Stimulated activated CD4-positive, alpha-beta T cell treated with anti-CD3 and anti-CD28 coated beads, TNF-alpha, amount 100 ng/mL, for 48 hours (primary cell): ENCODE measurements around the gene TPBG.
"Not testable (repeated sequence)": the region's sequence is repeated elsewhere in the genome, so short reads cannot be mapped to it uniquely, and the experiment has no call there.

Source experiments
- DNase-seq, 3 donors: peaks; one replicate each; pipeline ENCODE4 v3.0.0-alpha.2; 2020; ENCODE audit warnings: low read depth in 3 of 3

The TPBG gene

DNA sequence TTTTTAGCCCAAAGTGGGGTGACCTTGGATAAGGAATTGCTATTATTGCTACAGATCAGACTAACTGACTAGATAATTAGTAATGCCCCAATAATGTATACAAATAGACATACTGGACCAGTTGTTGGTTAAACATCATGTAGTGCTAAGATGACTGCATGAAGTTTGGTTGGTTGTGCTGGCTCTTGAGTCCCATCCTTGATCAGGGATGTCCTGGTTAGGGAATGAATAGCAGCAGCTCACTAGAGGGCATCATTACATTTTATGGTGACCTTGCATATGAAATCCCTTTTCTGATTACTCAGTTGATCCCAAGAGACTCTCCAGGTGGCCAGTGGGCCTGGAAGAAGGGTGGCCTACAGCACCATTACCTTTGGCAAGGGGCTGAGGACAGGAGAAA lies 10.9 kb downstream of the TPBG start:
- DNase-seq = no peak

DNA sequence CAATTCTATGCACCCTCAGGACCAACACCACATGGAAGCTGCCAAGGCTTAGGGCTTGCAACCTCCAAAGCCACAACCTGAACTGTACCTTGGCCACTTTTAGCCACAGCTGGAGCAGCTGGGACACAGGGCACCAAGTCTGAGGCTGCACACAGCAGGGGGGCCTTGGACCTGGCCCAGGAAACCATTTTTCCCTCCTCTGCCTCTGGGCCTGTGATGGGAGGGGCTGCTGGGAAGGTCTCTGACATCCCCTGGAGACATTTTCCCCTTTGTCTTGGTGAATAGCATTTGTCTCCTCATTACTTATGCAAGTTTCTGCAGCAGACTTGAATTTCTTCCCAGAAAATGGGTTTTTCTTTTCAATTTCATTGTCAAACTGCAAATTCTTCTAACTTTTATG lies 13.0 kb downstream of the TPBG start:
- DNase-seq = no peak

DNA sequence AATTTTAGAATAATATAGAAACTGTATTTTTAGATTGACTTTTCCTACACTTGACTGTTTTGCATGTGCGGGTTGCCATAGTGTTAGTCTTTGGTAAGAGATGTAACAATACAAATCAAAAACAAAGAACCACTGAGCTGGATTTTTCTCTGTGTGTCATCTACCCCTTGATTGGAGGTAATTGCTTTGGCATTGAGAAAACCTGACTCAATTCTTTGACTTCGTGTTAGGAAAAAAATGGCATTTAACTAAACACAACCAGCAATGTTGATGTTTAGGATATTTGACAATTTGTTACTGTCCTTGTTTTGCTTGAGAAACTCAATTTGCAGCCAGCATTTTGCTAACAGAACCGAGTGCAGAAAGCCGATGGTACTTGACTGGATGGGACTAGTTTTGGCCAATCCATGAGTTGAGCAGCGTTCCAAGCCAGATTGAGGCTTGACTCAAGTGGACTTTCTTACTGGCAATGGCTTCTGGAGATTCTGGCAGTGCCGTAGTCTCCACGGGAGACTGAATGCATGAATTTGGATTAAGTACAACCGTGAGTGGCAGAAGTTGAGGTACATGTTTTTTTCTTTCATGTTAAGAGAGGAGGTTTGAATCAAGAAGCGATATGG lies 17.1 kb downstream of the TPBG start:
- DNase-seq = no peak

DNA sequence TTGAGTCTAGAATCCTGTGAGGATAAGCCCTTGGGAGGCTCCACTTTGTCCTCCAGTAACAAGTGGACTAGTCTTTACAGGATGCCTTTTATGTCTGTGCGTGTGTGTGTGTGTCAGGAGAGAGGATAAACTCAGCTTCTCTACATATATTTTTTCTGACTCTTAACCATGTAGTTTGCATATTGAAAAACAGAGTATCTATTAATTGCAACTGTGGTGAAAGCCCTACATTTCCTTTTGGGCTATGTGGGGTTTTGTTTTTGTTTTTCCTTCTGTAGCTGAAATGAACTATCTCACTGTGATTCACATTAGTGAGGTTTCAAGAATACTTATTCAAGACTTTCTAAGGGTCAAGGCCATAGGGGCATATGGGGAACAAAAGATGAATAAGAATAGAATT lies 17.7 kb downstream of the TPBG start:
- no peak for DNase-seq

DNA sequence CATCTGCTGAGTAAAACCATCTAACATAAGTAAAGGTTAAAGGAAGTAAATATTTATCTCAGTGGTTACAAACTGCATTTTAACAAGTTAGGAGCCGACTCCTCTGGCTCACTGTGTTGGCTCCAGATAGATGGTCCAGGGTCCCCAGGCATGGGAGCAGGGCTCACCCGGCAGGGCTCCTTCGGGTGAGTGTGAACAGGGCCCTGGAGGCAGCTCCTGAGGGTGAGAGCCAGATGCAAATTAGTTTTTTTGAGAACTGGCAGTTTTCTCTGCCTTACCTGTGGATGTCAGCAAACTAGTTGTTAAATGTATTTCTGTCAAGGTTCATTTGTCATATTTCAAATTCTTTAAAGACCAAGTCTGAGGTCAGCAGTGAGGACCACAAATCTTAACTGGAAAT lies 21.5 kb downstream of the TPBG start:
- no peak for DNase-seq

DNA sequence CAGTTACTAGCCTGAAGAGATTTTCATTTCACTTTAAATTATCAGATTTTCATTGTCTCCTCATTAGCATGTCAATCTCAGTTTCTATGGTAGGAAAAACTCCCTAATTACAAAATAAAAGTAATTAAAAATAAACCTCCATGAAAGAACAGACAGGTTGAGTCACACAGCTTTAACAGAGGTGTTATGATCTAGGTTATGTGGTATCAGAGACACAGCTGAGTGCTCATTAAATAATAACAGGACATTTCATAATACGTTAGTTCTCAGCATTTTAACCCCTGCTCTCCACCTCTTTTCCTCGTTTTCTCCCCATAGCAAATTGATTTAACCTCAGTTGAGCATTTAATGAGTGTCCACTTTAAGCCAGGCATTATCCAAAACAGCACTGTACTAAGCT lies 21.9 kb downstream of the TPBG start:
- no peak for DNase-seq

DNA sequence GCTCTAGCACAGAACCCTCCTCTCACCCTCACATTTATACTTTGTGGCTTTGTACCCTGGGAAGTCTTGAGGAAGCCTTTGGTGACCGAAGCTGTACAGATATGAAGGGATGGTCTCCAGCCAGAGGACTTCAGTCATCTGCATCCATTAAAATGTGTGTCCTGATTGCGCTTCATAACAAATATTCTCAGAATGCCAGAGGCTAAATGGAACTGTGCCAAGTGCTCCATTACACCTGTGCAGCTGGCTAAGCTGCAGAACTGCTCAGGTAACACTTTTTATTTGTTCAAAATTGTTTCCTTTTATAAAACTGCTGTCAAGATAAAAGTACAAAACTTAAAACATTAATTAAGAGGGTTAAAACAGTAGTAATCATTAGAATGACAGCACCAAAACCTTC lies 22.3 kb downstream of the TPBG start:
- DNase-seq = no peak

DNA sequence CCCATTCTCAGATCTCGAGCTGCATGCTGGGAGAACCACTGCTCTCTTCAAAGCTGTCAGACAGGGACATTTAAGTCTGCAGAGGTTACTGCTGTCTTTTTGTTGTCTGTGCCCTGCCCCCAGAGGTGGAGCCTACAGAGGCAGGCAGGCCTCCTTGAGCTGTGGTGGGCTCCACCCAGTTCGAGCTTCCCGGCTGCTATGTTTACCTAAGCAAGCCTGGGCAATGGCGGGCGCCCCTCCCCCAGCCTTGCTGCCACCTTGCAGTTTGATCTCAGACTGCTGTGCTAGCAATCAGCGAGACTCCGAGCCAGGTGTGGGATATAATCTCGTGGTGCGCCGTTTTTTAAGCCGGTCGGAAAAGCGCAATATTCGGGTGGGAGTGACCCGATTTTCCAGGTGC lies 31.2 kb downstream of the TPBG start:
- not testable (repeated sequence) for DNase-seq

DNA sequence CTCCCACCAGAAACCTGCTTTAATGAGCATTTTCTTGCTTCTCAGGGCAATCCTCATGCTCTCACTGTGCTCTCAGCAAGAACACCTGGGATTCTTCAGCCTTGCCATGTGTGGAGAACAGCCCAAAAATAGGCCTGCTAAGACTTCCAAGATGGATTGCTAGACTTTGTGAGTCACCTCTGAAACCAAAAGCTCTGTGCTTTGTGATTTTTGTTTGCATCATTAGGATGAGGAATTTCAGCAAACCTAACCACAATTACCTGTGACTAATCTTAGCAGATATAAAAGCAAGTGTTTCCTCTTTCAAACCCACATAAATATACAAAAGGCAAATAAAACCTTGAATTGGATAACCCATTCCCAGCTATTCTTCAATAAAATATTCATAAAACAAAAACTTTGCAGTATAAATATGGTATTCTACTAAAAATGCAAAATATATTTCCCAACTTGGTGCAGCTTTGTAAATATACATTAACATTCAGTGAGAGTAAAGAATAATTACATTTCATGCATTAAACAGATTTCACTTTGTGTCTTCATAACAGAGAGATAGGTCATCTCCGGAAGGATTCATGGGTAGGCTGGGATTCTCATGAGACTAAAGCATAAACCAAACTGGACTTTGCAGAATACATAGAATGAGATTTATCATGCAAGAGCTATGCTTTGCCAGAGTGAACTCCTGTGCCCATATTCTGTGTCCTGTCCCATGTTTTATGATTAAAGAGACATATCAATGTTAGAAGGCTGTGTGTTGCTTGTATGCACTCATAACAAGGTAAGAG lies 33.5 kb downstream of the TPBG start:
- DNase-seq = no peak

DNA sequence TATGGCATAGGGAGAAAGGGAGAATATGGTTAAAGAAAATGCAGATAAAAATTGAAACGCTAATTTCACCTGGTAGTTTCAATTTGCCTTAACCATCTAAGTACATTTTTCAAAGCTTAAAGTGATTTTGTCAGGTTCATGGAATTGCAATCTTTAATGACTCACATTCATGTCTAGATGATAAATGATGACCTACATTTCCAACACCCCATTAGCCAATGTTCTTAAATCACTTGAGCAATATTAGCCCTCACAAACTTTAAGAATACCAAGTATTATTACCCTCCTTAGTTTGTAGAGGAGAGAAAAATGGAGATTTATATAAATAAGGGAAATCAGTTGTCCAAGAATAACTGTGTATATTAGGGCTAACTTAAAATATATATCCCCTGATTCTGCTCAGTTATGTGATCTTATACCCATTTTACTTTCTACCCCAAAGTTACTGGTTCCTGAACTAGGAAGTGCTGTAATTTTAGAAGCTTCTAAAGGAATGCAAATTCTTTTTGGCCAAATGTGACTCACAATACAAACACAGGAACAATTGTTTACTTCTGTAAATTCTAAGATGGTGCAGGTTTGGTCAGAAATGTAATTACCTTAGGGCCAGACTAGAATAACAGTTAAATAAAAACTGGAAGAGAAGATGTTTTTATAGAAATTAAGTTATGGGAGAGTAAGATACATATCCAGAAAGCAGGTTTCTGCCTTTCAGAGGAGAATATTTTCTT lies 34.5 kb downstream of the TPBG start:
- no peak for DNase-seq

DNA sequence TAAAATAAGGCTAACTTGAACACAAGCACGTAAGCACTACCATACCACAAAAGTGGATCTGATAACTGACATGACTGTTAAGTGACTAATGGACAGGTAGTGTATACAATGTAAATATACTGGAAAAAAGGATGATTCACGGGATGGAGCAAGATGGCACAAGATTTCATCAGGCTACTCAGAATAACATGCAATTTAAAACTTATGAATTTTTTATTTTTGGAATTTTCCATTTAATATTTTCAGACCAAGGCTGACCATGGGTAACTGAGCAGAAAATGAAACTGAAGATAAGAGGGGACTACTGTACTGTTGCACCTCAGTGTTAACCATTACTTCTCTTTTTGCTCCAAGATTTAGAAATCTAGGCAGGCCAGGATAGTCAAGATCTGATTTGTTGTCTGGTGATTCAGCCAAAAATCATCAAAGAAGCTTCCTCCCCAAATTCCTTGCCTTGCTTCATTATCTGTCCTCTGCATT lies 45.4 kb downstream of the TPBG start:
- no peak for DNase-seq

DNA sequence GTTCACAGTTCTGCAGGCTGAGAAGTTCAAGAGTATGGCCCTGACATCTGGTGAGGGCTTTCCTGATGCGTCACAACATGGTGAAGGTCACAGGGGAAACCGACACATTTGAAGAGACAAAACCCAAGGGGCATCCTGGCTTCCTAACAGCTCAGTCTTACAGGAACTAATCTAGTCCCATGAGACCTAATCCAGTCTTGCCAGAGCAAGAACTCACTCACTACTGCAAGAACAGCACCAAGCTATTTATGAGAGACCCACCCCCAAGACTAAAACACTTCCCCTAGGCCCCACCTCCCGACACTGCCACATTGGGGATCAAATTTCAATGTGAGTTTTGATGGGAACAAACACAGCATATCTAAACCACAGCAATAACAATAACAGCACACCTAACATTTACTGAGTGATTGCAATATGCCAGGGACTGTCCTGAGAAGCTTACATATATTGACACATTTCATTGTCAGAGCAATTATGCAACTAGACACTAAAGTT lies 46.6 kb downstream of the TPBG start:
- DNase-seq = no peak

DNA sequence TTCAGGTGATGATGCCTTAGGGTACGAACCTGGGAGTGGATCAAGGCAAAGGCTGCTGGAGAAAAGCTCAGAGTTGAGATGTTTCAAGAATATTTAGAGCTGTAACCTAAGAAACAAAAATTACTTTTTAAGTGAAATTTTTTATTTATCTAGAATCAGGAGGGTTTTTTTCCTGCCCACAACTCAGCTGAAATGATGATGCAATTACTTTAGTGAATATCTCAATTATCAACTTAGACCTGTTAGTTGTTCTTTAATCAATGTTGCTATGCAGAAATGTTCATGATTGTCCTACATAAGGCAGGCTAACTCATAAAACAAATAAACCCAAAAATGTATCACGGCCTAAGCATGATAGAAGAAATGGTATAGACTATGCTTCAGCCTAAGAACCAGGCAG lies 50.3 kb downstream of the TPBG start:
- DNase-seq = no peak

DNA sequence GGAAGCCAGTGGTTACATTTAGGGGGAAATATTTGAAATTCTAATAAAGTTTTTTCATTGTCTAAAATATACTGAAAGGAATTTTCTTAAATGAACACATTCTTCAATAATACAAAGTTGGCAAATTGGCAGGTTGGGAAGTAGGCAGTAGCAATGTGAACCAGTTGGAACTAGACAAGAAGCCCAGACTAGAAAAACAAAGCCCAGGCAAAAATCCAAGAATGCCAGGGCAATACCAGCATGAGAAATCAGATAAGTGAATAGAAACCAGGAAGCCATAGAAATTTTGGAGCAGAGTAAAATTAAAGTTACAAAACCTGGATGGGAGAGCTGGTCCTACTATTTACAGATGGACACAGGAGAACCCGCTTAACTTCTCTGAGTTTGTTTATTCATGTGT lies 52.2 kb downstream of the TPBG start:
- no peak for DNase-seq

DNA sequence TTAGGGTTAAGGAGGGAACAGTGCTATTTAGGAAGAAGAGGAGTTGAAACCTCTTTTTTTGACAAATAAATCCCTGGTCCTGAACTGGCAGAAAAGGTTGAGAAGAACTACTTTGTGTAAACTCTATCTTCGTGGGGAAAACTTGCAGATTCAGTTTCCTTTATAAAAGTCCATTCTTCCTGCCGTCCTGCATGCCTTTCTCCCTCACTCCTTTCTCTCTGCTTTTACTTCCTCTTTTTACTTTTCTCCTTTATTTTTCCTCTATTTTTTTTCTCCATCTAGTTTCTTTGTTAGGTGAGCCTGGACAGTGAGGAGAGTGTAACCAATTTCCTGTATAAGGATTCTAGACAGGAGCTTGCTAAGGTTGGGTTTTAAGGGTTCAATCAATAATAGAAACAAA lies 52.7 kb downstream of the TPBG start:
- no peak for DNase-seq
